GM19455 (cell line): ENCODE results near the gene PRKAR2A.
"Not testable (repeated sequence)": the region's sequence is repeated elsewhere in the genome, so short reads cannot be mapped to it uniquely, and the experiment has no call there.

ENCODE experiments used
- ATAC-seq: cut with Tn5 transposase; IDR thresholded peaks from one replicate; pipeline ENCODE4 v1.9.1; 2021; ENCODE audit not compliant: unreplicated experiment

Gene PRKAR2A

DNA sequence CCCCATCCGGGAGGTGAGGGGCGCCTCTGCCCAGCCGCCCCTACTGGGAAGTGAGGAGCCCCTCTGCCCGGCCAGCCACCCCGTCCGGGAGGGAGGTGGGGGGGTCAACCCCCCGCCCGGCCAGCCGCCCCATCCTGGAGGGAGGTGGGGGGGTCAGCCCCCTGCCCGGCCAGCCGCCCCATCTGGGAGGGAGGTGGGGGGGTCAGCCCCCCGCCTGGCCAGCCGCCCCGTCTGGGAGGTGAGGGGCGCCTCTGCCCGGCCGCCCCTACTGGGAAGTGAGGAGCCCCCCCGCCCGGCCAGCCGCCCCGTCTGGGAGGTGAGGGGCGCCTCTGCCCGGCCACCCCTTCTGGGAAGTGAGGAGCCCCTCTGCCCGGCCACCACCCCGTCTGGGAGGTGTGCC, 113.1 kb downstream of the PRKAR2A start:
- ATAC-seq: not testable (repeated sequence)

DNA sequence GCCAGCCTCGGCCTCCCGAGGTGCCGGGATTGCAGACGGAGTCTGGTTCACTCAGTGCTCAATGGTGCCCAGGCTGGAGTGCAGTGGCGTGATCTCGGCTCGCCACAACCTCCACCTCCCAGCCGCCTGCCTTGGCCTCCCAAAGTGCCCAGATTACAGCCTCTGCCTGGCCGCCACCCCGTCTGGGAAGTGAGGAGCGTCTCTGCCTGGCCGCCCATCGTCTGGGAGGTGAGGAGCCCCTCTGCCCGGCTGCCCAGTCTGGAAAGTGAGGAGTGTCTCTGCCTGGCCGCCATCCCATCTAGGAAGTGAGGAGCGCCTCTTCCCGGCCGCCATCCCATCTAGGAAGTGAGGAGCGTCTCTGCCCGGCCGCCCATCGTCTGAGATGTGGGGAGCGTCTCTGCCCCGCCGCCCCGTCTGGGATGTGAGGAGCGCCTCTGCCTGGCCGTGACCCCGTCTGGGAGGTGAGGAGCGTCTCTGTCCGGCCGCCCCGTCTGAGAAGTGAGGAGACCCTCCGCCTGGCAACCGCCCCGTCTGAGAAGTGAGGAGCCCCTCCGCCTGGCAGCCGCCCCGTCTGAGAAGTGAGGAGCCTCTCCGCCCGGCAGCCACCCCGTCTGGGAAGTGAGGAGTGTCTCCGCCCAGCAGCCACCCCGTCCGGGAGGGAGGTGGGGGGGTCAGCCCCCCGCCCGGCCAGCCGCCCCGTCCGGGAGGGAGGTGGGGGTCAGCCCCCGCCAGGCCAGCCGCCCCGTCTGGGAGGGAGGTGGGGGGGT, 113.7 kb downstream of the PRKAR2A start:
- ATAC-seq: not testable (repeated sequence)

DNA sequence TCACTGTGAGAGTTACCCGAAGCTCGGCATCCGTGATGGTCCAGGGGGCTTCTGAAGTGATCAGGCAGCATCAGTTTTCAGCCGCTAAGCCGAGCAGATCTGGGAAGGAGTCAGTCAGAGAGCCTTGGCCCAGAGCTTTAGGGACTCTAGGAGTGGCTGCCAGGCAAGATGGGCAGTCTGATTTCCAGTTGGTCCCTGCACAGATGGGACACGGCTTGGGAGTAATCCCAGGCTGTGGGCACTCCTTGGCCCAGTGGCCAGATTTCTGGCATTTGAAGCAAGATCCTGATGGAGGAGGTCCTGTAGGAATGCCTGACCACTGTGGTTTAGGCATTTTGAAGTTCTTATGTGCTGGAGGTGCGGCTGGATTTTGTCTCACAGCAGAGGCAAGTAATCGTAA, 120.2 kb downstream of the PRKAR2A start:
- no peak for ATAC-seq

DNA sequence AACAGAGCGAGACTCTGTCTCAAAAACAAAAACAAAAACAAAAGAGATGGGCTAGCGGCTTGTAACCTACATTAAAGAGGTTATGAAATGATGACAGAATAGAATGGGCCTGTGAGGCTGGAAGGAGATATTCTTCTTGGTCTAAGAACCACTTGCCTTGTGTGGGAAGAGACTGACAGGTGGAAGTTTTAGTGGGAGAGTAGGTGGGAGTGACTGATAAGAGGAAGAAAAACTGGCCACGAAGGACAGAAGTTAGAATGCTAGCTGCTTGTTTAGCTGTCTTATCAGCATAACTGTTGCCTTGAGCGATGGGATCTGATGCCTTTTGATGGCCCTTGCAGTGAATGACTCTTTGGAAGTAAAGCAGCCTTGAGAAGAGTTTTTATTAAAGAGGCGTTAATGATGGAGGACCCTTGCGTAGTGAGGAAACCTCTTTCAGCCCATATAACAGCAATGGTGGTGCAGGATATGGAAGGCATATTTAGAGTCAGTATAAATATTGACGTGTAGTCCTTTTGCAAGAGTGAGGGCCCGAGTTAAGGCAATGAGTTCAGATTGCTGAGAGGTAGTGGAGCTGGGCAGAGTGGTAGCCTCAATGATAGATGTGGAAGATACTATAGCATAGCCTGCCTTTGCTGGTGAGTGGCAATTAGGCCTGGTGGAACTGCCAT, 122.4 kb downstream of the PRKAR2A start:
- not testable (repeated sequence) for ATAC-seq

DNA sequence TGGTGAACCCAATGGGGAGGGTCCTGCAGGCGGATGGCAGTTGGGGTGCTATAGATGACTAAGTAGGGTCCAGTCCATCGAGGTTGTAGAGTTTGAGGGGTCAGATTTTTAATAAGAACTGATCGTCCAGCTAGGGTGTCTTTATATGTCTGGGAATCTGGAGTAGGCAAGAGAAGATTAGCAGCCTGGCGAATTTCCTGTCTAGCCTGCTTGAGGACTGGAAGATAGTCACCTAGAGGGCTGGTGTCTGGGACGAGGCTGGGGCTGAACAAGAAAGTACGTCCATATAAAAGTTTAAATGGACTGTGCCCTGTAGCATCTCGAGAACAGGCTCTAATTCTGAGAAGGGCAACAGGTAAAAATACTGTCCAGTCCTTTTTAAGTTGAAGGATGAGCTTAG, 123.9 kb downstream of the PRKAR2A start:
- ATAC-seq: no peak

DNA sequence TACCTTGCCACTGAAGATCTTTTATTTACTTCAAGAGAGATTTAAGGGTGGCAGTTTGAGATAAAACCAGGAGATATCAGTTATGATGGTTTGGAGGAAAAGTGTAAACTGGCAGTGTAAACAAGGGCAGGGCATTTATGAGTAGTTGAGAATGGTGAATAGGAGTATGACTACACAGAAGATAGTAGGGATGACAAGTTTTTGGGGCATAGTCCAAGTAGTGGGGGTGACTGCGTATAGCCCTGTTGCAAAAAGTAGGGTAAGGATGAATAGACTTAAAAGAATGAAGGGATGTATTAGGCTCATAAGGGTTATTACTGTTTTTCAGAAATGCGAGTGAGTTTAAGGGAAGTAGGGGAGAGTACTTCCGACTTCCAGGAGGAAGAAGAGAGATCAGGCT, 124.4 kb downstream of the PRKAR2A start:
- ATAC-seq: not testable (repeated sequence)

DNA sequence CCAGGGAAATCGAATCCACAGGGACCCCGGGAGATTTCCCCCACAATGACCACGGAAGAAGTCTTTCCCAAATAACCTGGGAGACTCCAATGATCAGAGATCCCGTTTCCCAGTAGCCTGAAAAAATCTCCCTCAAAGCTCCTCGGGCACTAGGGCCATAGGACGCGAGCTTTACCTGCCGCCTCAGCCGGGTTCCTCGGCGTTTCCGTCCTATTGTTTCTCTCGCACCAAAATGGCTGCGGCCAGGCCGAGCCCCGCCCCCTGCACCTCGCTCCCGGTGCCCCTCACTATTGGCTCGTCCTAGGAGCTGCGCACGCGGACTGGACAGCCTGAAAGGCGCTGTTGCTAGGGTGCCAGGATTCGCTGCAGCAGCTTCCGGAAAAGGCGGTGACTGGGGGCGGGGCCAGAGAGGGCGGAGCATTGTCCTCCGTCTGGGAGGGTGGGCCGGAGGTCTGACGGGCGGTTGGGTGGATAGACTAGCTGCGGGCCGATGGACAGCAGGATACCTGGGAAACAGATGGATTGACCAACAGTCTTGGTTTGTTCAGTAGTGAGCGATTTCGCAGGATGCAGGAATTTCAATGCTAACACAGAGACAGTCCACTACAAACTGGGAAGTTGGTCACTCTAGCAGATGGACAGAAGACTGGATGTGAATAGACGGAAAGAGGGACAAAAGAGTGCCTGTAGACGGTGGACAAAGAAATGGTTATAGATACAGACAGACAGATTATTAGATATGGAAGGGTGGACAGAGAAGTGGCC, 130.5 kb downstream of the PRKAR2A start, which contains the start of gene IP6K2:
Gene IP6K2 (minus strand): TSS at position 240 of the 765 bp plus-strand sequence. CDS start 21,930 bp downstream, outside the sequence.
- ATAC-seq: peak; percentile 97

DNA sequence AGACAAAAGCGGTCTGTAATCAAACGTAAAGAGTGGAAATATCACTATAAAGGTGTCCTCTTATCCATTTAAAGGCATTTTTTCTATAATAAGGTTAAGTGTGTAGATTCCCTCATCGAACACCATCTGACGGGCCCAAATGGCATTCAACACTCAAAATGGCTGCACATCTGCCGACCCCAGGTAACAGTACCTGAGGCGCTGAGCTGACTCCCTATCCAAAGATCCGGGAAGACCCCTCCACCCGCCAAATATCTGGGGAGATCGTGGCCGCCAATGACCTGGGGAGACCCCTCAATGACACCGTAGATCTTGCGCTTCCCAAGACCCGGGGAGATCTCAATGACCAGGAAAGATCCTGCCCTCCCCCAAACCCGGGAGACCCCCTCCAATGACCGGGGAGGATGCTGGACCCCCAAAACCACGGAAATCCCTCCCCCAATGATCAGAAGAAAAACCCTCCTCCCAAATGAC, 131.1 kb downstream of the PRKAR2A start:
- ATAC-seq: no peak

DNA sequence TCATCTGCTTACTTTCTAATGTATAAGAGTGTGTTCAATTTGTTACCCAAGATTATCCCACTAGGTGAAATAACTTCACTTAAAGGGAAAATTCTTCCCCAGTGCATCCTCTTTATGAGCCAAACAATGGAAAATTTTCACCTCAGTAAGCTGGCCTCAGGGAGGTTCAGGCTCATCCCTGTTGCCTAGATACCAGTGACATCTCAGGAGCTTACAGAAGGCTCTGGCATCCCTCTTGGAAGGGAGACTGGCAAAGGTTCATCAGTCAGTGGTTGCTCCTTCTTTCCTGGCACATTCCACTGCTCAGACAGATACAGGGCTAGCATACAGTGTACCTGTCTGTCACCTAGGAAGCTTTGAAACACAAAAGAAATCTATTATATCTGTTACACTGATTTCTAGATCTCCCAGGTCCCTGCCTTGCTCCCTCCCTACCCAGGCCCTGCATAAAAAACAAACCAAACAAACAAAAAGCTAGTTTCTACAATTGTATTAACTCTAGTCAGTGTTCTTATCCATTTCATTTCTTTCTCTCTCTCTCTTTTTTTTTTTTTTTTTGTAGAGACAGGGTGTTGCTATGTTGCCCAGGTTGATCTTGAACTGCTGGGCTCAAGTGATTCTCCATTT, 132.4 kb downstream of the PRKAR2A start:
- no peak for ATAC-seq

DNA sequence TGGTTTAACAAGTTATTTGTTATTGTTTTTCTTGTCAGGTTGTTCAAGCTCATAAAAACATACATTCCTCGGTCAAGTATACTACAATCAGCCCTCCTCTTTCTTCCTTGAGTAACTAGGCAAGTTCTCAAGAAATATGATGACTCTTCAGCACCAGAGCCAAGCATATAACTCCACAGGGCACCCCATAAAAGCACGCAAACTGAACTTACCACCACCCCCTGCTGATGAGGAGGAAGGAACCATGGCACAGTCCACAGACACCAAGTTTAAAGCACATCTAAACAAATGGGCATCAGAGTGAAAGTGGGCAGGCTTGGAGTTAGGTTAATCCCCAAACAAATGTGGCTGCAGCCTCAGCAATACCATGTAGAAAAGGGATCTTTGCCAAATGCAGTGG, 135.9 kb downstream of the PRKAR2A start:
- ATAC-seq: no peak

DNA sequence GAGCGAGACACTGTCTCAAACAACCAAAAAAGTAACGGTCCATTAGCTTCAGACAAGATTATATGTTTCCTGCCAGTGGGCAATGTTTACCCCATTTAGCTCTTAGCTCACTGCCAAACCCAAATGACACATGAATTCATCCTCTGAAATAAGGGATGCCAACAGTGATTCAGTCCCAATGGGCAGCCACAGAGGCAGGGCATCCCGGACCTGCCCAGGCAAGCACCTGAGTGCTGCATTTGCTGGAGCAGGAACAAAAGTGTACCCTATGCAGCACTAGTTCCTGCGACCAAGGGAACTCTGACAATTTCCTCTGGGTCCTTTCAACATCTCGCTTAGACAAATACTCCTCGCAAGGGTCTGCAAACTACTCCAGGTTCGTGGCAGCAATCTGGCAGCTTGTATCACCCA, 138.6 kb downstream of the PRKAR2A start:
- ATAC-seq: no peak

DNA sequence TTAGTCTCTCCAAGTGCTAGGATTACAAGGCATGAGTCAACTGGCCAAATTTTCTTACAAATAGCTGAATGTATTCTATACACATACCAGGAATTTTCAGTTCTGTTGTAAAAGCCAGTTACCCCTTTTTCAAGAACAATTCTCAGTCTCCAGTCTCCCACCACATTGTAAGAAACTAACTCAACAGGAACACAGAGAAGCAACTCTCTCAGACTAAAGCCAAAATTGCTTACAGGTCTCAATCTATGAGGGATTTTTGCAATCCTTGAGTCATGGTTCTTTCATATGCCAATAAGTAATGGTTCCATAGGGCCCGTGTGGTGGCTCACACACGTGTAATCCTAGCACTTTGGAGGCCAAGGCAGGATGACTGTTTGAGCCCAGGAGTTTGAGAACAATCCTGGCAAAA, 139.2 kb downstream of the PRKAR2A start:
- no peak for ATAC-seq

DNA sequence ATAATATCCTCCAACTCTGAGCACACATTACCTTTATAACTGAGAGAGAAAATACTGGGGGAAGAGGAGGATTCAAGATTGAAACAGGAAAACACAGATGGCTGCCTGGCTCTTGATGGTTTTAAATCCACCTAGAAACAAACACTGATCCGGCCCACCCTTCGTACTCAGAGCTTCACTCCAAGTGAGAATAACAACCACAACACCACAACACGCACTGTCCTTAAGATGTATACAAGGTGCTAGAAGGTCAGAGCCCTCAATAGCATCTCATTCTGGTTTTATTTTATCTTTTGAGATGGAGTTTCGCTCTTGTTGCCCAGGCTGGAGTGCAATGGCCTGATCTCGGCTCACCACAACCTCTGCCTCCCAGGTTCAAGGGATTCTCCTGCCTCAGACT, 140.5 kb downstream of the PRKAR2A start:
- no peak for ATAC-seq

DNA sequence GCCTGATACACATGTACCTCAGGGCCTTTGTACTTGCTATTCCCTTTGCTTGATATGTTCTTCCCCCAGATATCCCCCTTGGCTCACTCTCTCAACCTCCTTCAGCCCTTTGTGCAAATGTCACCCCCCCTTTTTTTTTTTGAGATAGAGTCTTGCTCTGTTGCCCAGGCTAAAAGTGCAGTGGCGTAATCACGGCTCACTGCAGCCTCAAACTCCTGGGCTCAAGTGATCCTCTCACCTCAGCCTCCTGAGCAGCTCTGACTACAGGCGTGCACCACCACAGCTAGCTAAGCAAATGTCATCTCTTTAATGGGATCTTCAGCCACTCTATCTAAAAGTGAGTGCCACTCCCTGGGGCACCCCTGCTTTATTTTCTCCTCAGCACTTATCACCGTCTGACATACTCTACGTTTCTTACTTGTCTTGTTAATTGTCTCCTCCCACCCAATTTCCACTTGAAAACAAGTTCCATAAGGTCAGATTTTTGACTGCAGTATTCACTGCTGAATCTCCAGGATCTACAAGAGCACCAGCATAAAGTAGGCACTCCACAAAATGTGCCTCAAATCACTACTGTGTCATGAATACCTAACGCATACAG, 145.3 kb downstream of the PRKAR2A start:
- no peak for ATAC-seq

DNA sequence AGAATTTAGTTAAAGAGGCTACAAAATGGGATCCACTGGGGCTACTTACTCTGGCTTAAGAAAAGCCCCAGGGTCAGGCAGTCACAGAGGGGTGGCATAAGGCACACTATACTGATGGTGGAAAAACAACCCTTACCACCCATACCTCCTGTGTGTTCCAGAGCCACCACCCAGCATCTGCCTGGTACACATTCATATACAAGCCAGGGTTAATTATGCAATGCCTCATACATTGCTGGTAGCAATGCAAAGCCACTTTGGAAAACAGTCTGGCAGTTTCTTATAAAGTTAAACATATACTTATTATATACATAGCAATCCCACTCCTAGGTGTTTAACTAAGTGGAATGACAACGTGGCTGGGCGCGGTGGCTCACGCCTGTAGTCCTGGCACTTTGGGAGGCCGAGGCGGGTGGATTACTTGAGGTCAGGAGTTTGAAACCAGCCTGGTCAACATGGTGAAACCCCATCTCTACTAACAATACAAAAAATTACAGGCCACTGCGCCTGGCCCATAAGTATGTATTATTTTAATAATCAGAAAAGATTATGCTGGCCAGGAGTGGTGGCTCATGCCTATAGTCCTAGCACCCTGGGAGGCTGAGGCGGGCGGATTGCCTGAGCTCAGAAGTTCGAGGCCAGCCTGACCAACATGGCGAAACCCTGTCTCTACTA, 146.8 kb downstream of the PRKAR2A start:
- no peak for ATAC-seq

DNA sequence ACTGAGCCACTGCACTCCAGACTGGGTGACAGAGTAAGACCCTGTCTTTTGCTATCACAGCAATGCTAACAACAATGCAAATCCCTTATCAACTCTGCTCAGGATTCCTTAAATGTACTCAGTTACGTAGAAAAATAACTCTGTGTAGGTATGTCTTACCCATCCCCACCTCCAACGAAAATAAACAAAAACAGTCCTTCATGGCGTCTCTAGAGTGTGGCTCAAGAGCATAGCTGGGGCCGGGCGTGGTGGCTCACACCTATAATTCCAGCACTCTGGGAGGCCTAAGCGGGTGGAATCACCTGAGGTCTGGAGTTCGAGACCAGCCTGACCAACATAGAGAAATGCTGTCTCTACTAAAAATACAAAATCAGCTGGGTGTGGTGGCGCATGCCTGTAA, 148.8 kb downstream of the PRKAR2A start:
- no peak for ATAC-seq

DNA sequence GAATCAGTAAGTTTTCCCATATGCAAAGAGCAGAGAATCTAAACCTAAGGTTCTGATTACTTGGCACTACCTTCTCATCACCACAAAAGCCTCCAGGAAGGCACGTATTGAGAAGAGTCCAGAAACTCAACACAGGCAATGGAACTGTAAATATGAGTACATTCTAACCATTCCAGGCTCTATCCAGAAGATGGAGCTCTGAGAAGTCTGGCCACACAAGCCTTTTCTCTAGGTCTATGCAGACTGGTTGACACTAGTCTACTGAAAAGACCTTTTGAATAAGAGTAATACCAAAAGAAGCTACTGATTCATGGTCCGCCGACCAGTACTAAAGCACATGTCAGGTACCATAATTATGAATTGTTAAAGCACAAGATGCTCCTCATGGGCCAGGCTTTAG, 149.7 kb downstream of the PRKAR2A start:
- no peak for ATAC-seq

DNA sequence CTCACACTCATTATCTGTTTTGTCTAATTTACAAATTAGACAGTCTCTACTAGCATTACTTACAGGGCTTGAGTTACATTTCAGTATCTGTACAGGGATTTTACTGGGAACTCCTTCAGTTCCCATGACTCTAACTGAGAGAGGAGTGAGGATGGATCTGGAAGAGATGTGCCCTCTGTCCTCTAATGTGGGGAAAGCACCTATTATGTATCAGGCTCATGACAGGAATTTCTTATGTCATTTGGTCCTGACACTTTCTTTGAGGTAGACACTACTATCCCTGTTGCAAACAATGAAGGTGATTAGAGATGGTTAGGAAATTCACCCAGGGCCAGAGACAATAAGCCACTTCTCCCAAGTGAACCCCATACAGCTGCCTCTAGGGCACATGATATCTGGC, 151.1 kb downstream of the PRKAR2A start:
- ATAC-seq: no peak
